ENCODE results near the gene USH1C. TPM values are rescaled to one million over a fixed set of nuclear protein-coding genes. Genes with fewer than 3 reads are reported as not detected.

The USH1C gene
- total and polyA plus RNA-seq, 9 of the 15 experiments (the other 6 are each of a cell fraction or from before 2014, with no cell fraction given) = 0.04 TPM; not detected in 8

DNA sequence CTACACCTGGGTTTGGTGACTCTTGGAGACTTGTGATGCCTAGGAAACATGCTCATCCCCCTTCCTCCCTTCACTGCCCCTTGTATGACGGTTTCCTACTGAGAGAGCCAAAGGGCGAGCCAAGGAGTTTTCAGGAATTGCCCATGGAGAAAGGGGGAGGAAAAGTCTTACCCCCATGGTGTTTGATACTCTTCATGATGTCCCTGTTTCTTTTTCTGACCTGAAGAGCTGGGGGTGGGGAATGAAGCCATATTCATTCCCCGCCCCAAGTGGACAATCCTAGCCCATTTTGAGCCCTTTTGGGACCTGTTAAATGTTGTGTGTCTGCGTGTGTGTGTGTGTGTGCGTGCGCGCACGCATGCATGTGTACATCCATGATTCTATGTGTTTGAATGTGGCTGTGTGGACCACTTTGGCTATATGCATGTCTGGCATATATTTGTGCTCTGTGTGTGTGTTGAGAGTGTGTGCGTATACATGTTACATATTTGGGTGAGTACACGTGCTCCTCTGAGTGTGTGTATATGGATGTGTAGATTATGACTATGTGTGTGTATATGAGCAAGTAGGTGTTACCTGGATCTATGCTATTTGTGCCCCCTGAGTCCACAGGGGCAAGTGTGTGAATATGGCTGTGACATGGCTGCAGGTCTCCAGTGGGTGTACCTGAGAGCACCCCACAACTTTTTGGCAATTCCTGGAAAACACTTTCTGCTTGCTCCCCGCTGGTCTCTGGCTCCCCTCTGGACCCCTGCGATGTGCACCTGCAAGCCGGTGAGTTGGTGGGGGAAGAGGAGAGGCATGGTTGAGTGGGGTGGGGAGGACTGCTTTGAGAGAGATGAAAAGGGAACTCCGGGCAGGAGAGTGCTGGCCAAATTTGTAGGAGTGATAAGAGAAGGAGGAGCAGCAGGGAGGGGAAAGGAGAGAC lies 27.5 kb upstream of the USH1C start:
- WGBS (ENCODE audit: insufficient coverage, low coverage, missing lambda C conversion rate) = 27% methylated on average over 10 of the region's 14 CpGs
- H3K27me3 ChIP-seq (ENCODE audit: control insufficient read depth in 2 of 2, insufficient read depth in 2 of 2, low read length in 2 of 2) = peaks cover 7 to 27% of the 10 kb centered on the region in 2 experiments; a peak in 4 of 5 replicates
- no peaks in the 10 kb centered on the region for H3K79me2 ChIP-seq (ENCODE audit: control insufficient read depth, insufficient read depth, low read length)
- no peak overlapping the region for H3K27ac ChIP-seq (ENCODE audit: extremely low read depth, low read depth, low read length)
- ATAC-seq (no peak), FAIRE-seq (no peak), DNase-seq (ENCODE audit: extremely low read depth in 1 of 4, low spot score in 3 of 4) (no peak)
- no peaks in the 10 kb centered on the region for H3K9me3 ChIP-seq (replicated peaks; ENCODE audit: control insufficient read depth, insufficient read depth, low read depth, low read length)
- H3K9me1 ChIP-seq (ENCODE audit: control insufficient read depth, insufficient read depth, low read length) = no peaks in the 10 kb centered on the region
- no peak overlapping the region for H2AFZ ChIP-seq (ENCODE audit: low read depth, low read length)
- peaks cover 0 to 11% of the 10 kb centered on the region in 2 experiments; a peak in 2 of 5 replicates for H3K4me1 ChIP-seq (replicated peaks in 1 of 2; ENCODE audit: control insufficient read depth in 2 of 2, insufficient read depth in 2 of 2, low read length in 2 of 2)
- in situ Hi-C loops (cut with MboI) (no loop called here), intact Hi-C loops (cut with micrococcal nuclease) (no loop called here)
- ChIA-PET CTCF (ENCODE audit: low intra/inter-chr PET ratio) (no interaction called here), POLR2A (interaction anchor here (0.9 kb wide), 1 partner anchor 47 kb away, joined by 3 read pairs; no protein-coding TSS in a partner anchor)
- BruUV-seq (replicated peaks) = no TSS peak
- H3K9ac ChIP-seq (ENCODE audit: insufficient read depth in 1 of 2, low read depth in 2 of 2, low read length in 2 of 2) = no peak overlapping the region
- no peaks in the 10 kb centered on the region for H3K36me3 ChIP-seq (ENCODE audit: control insufficient read depth, insufficient read depth, low read length)
- no peak overlapping the region for H3K4me2 ChIP-seq (ENCODE audit: insufficient read depth, low read length)
- H4K20me1 ChIP-seq (replicated peaks; ENCODE audit: control insufficient read depth, insufficient read depth, low read length) = peaks cover 4% of the 10 kb centered on the region; the same call in 1 of the 2 replicates
- no peak for TF ChIP-seq GTF2A2 (tag; IDR thresholded peaks at IDR 0.05)
- no peak for TF ChIP-seq RFX5 (IDR thresholded peaks at IDR 0.05; ENCODE audit: low read depth, low read length)
- peak; percentile 93 for TF ChIP-seq ZNF263 (CRISPR knock-in tag; IDR thresholded peaks at IDR 0.05; ENCODE audit: borderline replicate concordance)
- TF ChIP-seq RBM17 (IDR thresholded peaks at IDR 0.05; ENCODE audit: borderline replicate concordance, low read depth, low read length) = no peak
- TF ChIP-seq CTBP1 (IDR thresholded peaks at IDR 0.05; ENCODE audit: borderline replicate concordance) = peak; percentile 60; the same call in 1 of the 2 replicates
- no peak overlapping the region for H3K4me3 ChIP-seq
